GM21367 (cell line): Measurements from ENCODE around the gene C11orf91.

Experiments
- ATAC-seq: cut with Tn5 transposase; IDR thresholded peaks from one replicate; pipeline ENCODE4 v1.9.1; 2021; ENCODE audit not compliant: unreplicated experiment

Gene C11orf91

GRCh38 chr11:33654594-33654993 is 46.0 kb downstream of the C11orf91 start:
- ATAC-seq, result no peak

- ATAC-seq, result no peak
These were observed 47.7 kb downstream of the C11orf91 start for GRCh38 chr11:33652930-33653329.

- ATAC-seq, result no peak
These were observed 48.2 kb downstream of the C11orf91 start for GRCh38 chr11:33652431-33652830.

GRCh38 chr11:33651990-33652389 is 48.6 kb downstream of the C11orf91 start:
- no peak for ATAC-seq

- no peak for ATAC-seq
These were observed 49.1 kb downstream of the C11orf91 start for GRCh38 chr11:33651555-33651954.

GRCh38 chr11:33649944-33650343 is 50.7 kb downstream of the C11orf91 start:
- no peak for ATAC-seq
